BJ (cell line): ENCODE results near the gene RASGRF1. TPM values are rescaled to one million over a fixed set of nuclear protein-coding genes. Genes with fewer than 3 reads are reported as not detected.
A peak's percentile ranks its signal among the peaks of the same experiment; 100 is the strongest.

Experiments used
- CTCF ChIA-PET: fragments of 350-600 bp; formaldehyde crosslinking; extraction: SDS; loops from one replicate; lab custom pipeline; 2021; ENCODE audit warnings: antibody characterized with exemption, inconsistent platforms; lab: Yijun Ruan, JAX
- POLR2A ChIA-PET: fragments of 300-600 bp; sonication (Branson Sonifier 250); formaldehyde crosslinking; extraction: SDS; loops from one replicate; lab custom pipeline; 2021; ENCODE audit warnings: antibody characterized with exemption; lab: Charles Lee
- DNase-seq: peaks from one replicate; pipeline ENCODE4 v3.0.0-alpha.2; 2011; ENCODE audit warnings: low read depth
- H3K27me3 ChIP-seq: 2 replicates; pipeline ENCODE4 v1.6.0; 2011; ENCODE audit warnings: low read length; ENCODE audit not compliant: control insufficient read depth, insufficient read depth
- H3K36me3 ChIP-seq: 2 replicates; pipeline ENCODE4 v1.5.1; 2011; ENCODE audit warnings: low read length; ENCODE audit not compliant: control insufficient read depth, insufficient read depth
- H3K4me3 ChIP-seq: 2 replicates; pipeline ENCODE4 v1.5.1; 2011; ENCODE audit warnings: low read depth, mild to moderate bottlenecking, control low read depth, low read length
- polyA plus RNA-seq: library from polyadenylated mRNA; depleted of rRNA; stranded (reverse); fragments of >200 nt; gene quantifications from 2 replicates; pipeline ENCODE4 v1.2.3, GENCODE V29; 2011
- TF ChIP-seq, protein P1 (sequence below): IDR thresholded peaks from 2 replicates; pipeline ENCODE4 v1.5.1; 2011; ENCODE audit warnings: low read depth, mild to moderate bottlenecking, control low read depth, inconsistent platforms, low read length, moderate library complexity; ENCODE audit not compliant: insufficient read depth

Gene RASGRF1
- polyA plus RNA-seq, 1 experiment: 0.31 TPM

GRCh38 chr15:78956937-78957336, 133.6 kb downstream of the RASGRF1 start:
- H3K27me3 ChIP-seq: 0 out of 2 replicates have a peak, but pooled peaks cover 2% of the 10 kb centered on the region
- CTCF ChIA-PET: no interaction called here
- no peaks in the 10 kb centered on the region for H3K36me3 ChIP-seq
- POLR2A ChIA-PET: no interaction called here
- no peak for DNase-seq
- TF ChIP-seq, protein P1, sequence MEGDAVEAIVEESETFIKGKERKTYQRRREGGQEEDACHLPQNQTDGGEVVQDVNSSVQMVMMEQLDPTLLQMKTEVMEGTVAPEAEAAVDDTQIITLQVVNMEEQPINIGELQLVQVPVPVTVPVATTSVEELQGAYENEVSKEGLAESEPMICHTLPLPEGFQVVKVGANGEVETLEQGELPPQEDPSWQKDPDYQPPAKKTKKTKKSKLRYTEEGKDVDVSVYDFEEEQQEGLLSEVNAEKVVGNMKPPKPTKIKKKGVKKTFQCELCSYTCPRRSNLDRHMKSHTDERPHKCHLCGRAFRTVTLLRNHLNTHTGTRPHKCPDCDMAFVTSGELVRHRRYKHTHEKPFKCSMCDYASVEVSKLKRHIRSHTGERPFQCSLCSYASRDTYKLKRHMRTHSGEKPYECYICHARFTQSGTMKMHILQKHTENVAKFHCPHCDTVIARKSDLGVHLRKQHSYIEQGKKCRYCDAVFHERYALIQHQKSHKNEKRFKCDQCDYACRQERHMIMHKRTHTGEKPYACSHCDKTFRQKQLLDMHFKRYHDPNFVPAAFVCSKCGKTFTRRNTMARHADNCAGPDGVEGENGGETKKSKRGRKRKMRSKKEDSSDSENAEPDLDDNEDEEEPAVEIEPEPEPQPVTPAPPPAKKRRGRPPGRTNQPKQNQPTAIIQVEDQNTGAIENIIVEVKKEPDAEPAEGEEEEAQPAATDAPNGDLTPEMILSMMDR: no peak
- H3K4me3 ChIP-seq: no peak overlapping the region

DNA sequence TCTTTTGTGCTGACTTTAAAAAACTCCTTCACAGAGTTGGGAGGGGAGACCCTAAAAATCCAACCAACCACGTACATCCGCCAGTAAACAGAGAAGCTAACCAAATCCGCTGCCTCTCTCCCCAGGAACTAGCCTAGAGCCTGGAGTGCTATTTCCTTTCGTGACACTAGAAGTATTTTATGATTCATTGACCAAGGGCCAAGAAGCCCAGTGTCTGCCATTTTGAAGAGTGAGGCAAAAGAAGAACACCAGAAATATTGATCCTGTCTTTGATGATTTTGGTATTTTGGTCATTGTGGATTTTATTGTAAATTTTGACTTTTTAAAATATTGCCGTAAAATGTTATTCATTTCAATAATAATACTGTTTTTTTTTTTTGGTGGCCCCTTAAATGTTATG, 135.2 kb downstream of the RASGRF1 start:
- no peak overlapping the region for H3K4me3 ChIP-seq
- ChIA-PET CTCF (interaction anchor here (0.5 kb wide), 1 partner anchor 57 kb away, joined by 4 read pairs; no protein-coding TSS in a partner anchor), POLR2A (no interaction called here)
- TF ChIP-seq, protein P1: no peak
- H3K27me3 ChIP-seq: no peaks in the 10 kb centered on the region
- no peaks in the 10 kb centered on the region for H3K36me3 ChIP-seq
- no peak for DNase-seq

- no peak for DNase-seq
- H3K36me3 ChIP-seq: no peaks in the 10 kb centered on the region
- ChIA-PET POLR2A (no interaction called here), CTCF (no interaction called here)
- no peaks in the 10 kb centered on the region; the same call in 1 of the 2 replicates for H3K27me3 ChIP-seq
- TF ChIP-seq, protein P1: no peak
- no peak overlapping the region for H3K4me3 ChIP-seq
Observed at GRCh38 chr15:78951841-78952238, 138.7 kb downstream of the RASGRF1 start.

GRCh38 chr15:78950902-78951840, 139.4 kb downstream of the RASGRF1 start:
- Histone ChIP-seq H3K4me3 (no peak overlapping the region), H3K36me3 (no peaks in the 10 kb centered on the region), H3K27me3 (peaks cover 1% of the 10 kb centered on the region)
- DNase-seq: no peak
- CTCF ChIA-PET: interaction anchor here (0.7 to 1.0 kb wide), 3 partner anchors 14 to 234 kb away, joined by 3 read pairs; no protein-coding TSS in a partner anchor
- TF ChIP-seq, protein P1: peak; percentile 46
- POLR2A ChIA-PET: no interaction called here

DNA sequence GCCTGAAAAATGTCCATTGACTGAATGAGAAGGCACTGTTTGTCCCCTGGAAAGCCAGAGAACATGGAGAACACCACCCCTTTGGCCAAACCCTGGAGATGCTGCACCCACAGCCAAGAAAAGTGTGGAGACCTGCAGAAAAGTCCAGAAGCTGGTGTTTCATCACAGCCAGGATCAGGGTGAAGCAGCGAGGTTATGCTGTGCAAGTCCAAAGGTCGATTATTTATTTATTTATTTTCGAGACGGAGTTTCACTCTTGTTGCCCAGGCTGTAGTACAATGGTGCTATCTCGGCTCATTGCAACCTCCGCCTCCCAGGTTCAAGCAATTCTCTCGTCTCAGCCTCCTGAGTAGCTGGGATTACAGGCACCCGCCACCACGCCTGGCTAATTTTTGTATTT, 140.2 kb downstream of the RASGRF1 start:
- H3K4me3 ChIP-seq: no peak overlapping the region
- ChIA-PET CTCF (interaction anchor here (1.0 kb wide), 2 partner anchors 13 to 29 kb away, joined by 3 read pairs; no protein-coding TSS in a partner anchor), POLR2A (no interaction called here)
- H3K27me3 ChIP-seq: peaks cover 1% of the 10 kb centered on the region
- no peaks in the 10 kb centered on the region for H3K36me3 ChIP-seq
- TF ChIP-seq, protein P1: no peak
- DNase-seq: no peak
